Astrocyte of the cerebellum (primary cell): Measurements from ENCODE around the gene NPIPB8.
"Not testable (repeated sequence)": the region's sequence is repeated elsewhere in the genome, so short reads cannot be mapped to it uniquely, and the experiment has no call there.

ENCODE experiments used
- DNase-seq: peaks from one replicate; pipeline ENCODE4 v3.0.0-alpha.2; 2011; ENCODE audit warnings: low read depth
- H3K4me3 ChIP-seq: 2 replicates; pipeline ENCODE4 v1.5.1; 2011; ENCODE audit warnings: mild to moderate bottlenecking, low read depth, low read length, moderate library complexity
- CTCF ChIP-seq: IDR thresholded peaks from 2 replicates; pipeline ENCODE4 v1.5.1; 2012; ENCODE audit warnings: low read length, low read depth, moderate library complexity, mild to moderate bottlenecking; ENCODE audit errors: missing control alignments
- in situ Hi-C: cut with HindIII; loops from 2 replicates; pipeline ENCODE4 v1.10.0; 2017; ENCODE audit warnings: low sequenced_read_pairs

NPIPB8 gene

GRCh38 chr16:28596115-28596630, 41.7 kb upstream of the NPIPB8 start:
- no peak for DNase-seq
- no peak overlapping the region for H3K4me3 ChIP-seq
- in situ Hi-C loops, result no loop called here
- no peak for TF ChIP-seq CTCF

- TF ChIP-seq CTCF, result no peak
- DNase-seq, result no peak
- H3K4me3 ChIP-seq, result no peak within 1 kb of the TSS
- in situ Hi-C loops, result no loop called here
These were observed 40.8 kb upstream of the NPIPB8 start, which contains the start of gene SULT1A2 for GRCh38 chr16:28596840-28597691. TSS of gene SULT1A2 (minus strand) at chr16:28597050. CDS start at chr16:28595930, 1,120 bp downstream.

GRCh38 chr16:28597692-28598261, 40.1 kb upstream of the NPIPB8 start:
- no peak overlapping the region for H3K4me3 ChIP-seq
- in situ Hi-C loops, result no loop called here
- no peak for TF ChIP-seq CTCF
- DNase-seq, result no peak

GRCh38 chr16:28599377-28600285, 38.2 kb upstream of the NPIPB8 start:
- in situ Hi-C loops, H3K4me3 ChIP-seq, DNase-seq: not testable (repeated sequence)

GRCh38 chr16:28600965-28601364, 36.9 kb upstream of the NPIPB8 start:
- in situ Hi-C loops, H3K4me3 ChIP-seq, DNase-seq: not testable (repeated sequence)

GRCh38 chr16:28601589-28601988, 36.3 kb upstream of the NPIPB8 start:
- in situ Hi-C loops, H3K4me3 ChIP-seq, DNase-seq: not testable (repeated sequence)

GRCh38 chr16:28602062-28602461, 35.8 kb upstream of the NPIPB8 start:
- H3K4me3 ChIP-seq, DNase-seq, in situ Hi-C loops: not testable (repeated sequence)

GRCh38 chr16:28602529-28602928, 35.3 kb upstream of the NPIPB8 start:
- TF ChIP-seq CTCF, result no peak
- in situ Hi-C loops, result no loop called here
- H3K4me3 ChIP-seq, result no peak overlapping the region
- no peak for DNase-seq
